ENCODE data around the gene PARVA. TPM values are rescaled to one million over a fixed set of nuclear protein-coding genes. Genes with fewer than 3 reads are reported as not detected.
"Not testable (repeated sequence)": the region's sequence is repeated elsewhere in the genome, so short reads cannot be mapped to it uniquely, and the experiment has no call there.

The PARVA gene
- total RNA-seq, 2 donors from 2014 or later = 55.9 to 58.1 TPM

GRCh38 chr11:12517306-12517705 is 139.9 kb downstream of the PARVA start:
- TF ChIP-seq, protein P1, sequence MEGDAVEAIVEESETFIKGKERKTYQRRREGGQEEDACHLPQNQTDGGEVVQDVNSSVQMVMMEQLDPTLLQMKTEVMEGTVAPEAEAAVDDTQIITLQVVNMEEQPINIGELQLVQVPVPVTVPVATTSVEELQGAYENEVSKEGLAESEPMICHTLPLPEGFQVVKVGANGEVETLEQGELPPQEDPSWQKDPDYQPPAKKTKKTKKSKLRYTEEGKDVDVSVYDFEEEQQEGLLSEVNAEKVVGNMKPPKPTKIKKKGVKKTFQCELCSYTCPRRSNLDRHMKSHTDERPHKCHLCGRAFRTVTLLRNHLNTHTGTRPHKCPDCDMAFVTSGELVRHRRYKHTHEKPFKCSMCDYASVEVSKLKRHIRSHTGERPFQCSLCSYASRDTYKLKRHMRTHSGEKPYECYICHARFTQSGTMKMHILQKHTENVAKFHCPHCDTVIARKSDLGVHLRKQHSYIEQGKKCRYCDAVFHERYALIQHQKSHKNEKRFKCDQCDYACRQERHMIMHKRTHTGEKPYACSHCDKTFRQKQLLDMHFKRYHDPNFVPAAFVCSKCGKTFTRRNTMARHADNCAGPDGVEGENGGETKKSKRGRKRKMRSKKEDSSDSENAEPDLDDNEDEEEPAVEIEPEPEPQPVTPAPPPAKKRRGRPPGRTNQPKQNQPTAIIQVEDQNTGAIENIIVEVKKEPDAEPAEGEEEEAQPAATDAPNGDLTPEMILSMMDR (IDR thresholded peaks at IDR 0.05) = no peak
- Histone ChIP-seq H3K27me3 (no peaks in the 10 kb centered on the region), H3K9me3 (no peaks in the 10 kb centered on the region), H3K4me1 (no peaks in the 10 kb centered on the region), H3K36me3 (peaks cover 34% of the 10 kb centered on the region), H3K27ac (no peak overlapping the region), H3K4me3 (no peak overlapping the region)
- no peak for DNase-seq (ENCODE audit: low spot score)

GRCh38 chr11:12517741-12518140 is 140.4 kb downstream of the PARVA start:
- no peak for DNase-seq (ENCODE audit: low spot score)
- no peaks in the 10 kb centered on the region for H3K4me1 ChIP-seq
- no peaks in the 10 kb centered on the region for H3K9me3 ChIP-seq
- TF ChIP-seq, protein P1 (IDR thresholded peaks at IDR 0.05) = no peak
- no peak overlapping the region for H3K4me3 ChIP-seq
- no peaks in the 10 kb centered on the region for H3K27me3 ChIP-seq
- peaks cover 34% of the 10 kb centered on the region for H3K36me3 ChIP-seq
- no peak overlapping the region for H3K27ac ChIP-seq

GRCh38 chr11:12518606-12519385 is 141.4 kb downstream of the PARVA start:
- no peaks in the 10 kb centered on the region for H3K9me3 ChIP-seq
- no peak overlapping the region for H3K27ac ChIP-seq
- H3K36me3 ChIP-seq = peaks cover 25% of the 10 kb centered on the region
- H3K4me3 ChIP-seq = no peak overlapping the region
- H3K4me1 ChIP-seq = peaks cover 0 to 8% of the 10 kb centered on the region in 2 donors
- TF ChIP-seq, protein P1 (IDR thresholded peaks at IDR 0.05) = no peak
- no peaks in the 10 kb centered on the region for H3K27me3 ChIP-seq
- no peak for DNase-seq (ENCODE audit: low spot score)

- Histone ChIP-seq H3K27ac (no peak overlapping the region), H3K27me3 (no peaks in the 10 kb centered on the region), H3K4me3 (no peak overlapping the region), H3K36me3 (peaks cover 25% of the 10 kb centered on the region), H3K4me1 (peaks cover 0 to 11% of the 10 kb centered on the region in 2 donors), H3K9me3 (no peaks in the 10 kb centered on the region)
- no peak for DNase-seq (ENCODE audit: low spot score)
- TF ChIP-seq, protein P1 (IDR thresholded peaks at IDR 0.05) = no peak
Observed at GRCh38 chr11:12520054-12520453, 142.7 kb downstream of the PARVA start.

- DNase-seq (ENCODE audit: low spot score); H3K9me3 ChIP-seq; H3K27ac ChIP-seq; H3K4me3 ChIP-seq; H3K27me3 ChIP-seq: not testable (repeated sequence)
- Histone ChIP-seq H3K36me3 (peaks cover 25% of the 10 kb centered on the region), H3K4me1 (peaks cover 0 to 11% of the 10 kb centered on the region in 2 donors)
Observed at GRCh38 chr11:12520576-12520975, 143.2 kb downstream of the PARVA start.

GRCh38 chr11:12523180-12523924 is 146.0 kb downstream of the PARVA start:
- TF ChIP-seq, protein P1 (IDR thresholded peaks at IDR 0.05) = no peak
- no peak for DNase-seq (ENCODE audit: low spot score)
- Histone ChIP-seq H3K27me3 (no peaks in the 10 kb centered on the region), H3K4me3 (no peak overlapping the region), H3K9me3 (no peaks in the 10 kb centered on the region), H3K36me3 (peaks cover 31% of the 10 kb centered on the region), H3K4me1 (peaks cover 0 to 11% of the 10 kb centered on the region in 2 donors), H3K27ac (no peak overlapping the region)

Measured in right atrium auricular region (tissue), 2 donors.